Kasumi-1 (cell line): ENCODE results near the gene CEP112.

Experiments
- DNase-seq, 2 experiments: peaks; one replicate each; lab custom pipeline; 2025; lab: John Stamatoyannopoulos, UW

Gene CEP112

GRCh38 chr17:65593855-65594845, 597.8 kb downstream of the CEP112 start:
- no peak for DNase-seq

GRCh38 chr17:65593092-65593854, 598.7 kb downstream of the CEP112 start:
- no peak for DNase-seq

DNA sequence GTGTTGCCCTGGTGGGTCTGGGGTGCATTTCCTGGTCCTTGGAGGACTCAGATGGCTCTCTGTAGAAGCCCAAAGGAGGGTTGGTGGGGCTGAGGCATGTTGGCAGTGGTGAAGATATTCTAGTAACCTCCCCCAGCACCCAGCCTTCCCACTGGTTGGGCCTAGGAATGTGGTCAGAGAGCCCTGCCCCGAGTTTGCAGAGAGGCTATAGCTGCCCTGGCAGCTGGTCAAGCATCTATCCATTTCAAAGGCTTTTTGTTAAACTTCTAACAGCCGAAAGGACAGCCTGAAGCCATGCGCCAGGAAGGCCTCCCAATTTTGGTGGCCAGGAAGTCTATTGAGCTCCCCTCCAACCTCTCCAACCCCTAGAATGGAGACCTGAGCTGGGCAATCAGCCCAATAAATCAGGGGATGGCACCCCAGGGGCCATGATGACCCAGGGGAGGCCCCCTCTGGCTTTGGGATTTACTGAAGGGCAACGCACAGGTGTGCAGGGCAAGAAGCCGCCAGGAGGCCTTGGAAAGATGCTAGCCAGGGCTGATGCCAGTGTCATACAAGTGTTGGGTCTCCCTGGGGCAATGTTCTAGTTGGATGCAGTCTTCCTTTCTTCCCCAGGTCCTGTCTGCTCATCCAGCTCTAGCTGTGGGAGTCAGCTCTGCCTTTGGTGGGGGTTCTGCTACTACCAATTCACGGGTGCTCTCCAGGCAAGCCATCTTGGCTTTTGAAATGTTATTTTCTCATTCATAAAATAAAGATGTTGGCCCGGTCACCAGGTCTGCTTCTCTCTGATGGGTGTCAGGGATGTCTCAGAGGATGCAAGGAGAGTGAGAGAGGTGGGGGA, 599.6 kb downstream of the CEP112 start:
- DNase-seq, result no peak

- DNase-seq, result no peak
These were observed 602.6 kb downstream of the CEP112 start for GRCh38 chr17:65589321-65589720.

DNA sequence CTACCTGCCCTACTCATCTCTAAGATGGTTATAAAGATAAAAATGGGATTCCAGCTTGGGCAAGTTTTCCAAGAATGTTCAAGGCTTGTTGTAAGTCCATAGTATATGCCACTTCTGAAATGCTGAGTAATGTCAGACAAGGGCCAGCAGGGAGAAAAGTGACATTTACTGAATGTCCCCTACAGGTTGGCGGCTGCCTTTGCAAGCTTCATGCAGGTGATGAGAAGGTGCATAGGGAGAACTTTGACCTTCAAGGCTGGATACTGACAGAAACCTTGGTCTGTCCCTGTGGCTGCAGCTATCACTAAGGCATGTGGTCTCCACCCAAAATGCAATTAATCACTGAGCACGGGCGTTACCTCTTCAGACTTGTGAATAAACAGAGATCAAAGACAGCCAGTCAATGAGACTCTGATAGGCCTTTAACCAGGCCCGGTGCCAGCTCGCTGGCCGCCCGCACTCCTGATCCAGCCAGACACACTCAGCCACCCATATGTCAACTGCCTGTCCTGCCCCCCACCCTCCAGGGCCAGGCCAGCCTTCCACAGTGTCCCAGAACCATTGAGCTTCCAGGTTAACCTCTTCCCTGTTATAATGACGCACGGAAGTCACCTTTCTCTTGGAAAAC, 603.6 kb downstream of the CEP112 start:
- DNase-seq, result no peak

DNA sequence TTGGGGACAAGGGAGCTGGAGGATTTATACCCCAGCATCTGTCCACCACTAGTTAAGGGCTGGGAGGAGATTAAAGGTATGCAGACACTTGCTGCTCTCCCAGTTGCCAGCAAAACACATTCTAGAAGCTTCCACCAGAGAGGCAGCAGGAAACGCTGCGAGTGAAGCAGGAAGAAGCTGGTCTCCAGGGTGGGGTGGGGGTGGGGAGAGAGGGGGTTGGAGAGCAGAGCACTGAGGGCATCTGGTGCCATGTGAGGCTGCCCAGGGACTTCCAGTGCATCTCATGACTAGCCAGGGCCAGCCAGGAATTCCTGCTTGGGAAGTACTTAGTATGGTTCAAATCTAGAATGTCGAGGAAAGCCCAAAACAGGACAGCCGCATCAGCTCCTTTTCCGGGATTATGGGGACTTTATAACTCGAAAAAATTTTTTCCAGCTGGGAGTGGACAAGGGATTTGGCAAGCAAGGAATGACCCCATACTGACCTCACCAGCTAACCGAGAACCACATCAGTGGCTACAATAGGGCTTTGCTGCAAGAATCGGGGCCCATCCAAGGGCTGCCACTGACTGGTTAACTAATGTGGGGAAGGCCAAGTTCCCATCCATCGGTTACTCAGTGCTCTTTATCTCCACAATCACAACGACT, 604.3 kb downstream of the CEP112 start:
- no peak for DNase-seq

DNA sequence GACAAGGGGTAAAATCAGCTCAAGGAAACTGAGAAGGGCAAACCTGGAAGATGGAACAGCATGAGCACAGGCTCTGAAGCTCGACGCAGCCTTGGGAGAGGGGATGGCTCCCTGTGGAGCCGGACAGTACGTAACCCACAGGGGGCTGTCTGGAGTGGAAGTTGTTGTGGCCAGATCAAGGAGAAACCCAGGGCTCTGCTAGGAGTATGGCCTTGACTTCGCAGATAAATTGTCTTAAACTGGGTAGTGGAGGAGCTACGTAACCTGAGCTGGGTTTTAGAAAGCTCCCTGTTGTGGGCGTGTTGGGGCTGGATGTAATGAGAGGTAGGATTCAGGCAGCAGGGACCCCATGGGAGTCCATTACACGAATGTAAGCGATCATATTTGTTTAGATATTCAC, 605.0 kb downstream of the CEP112 start:
- no peak for DNase-seq
